ENCODE measurements around the gene FA2H. TPM values are rescaled to one million over a fixed set of nuclear protein-coding genes. Genes with fewer than 3 reads are reported as not detected.

FA2H gene
- polyA plus RNA-seq, 3 donors, result not detected

DNA sequence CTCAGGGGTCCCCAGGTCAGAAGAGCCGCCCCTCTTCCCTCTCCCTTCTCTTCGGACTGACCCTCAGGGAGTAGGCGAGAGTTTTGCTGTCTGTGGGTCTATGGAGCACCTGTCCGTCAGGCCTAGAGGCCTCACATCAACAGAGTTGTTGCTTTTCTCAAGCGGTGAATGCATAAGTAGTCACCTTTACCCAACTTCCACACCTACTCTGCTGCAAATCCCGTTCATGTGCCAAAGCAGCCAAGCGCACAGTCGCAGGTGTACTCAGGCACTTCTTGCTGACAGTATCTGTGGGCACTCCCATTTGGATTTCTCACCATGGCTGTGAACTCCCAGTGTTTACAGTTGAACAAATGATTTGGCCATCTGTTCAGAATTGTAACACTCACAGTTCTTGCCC, 4.0 kb upstream of the FA2H start:
- H3K4me3 Mint-ChIP-seq, result no peak overlapping the region
- H3K9me3 Mint-ChIP-seq, result peaks cover 0 to 12% (median 5%) of the 10 kb centered on the region in 7 donors
- H3K4me1 ChIP-seq (ENCODE audit: control insufficient read depth in 1 of 2, insufficient read depth in 2 of 2, low read length in 2 of 2), result peaks cover 5 to 14% of the 10 kb centered on the region in 2 donors
- peaks cover 23 to 34% (median 27%) of the 10 kb centered on the region in 3 donors for H3K27me3 Mint-ChIP-seq (ENCODE audit: low read depth in 3 of 3)
- intact Hi-C loops (cut with micrococcal nuclease), result no loop called here
- TF ChIP-seq, protein P1, sequence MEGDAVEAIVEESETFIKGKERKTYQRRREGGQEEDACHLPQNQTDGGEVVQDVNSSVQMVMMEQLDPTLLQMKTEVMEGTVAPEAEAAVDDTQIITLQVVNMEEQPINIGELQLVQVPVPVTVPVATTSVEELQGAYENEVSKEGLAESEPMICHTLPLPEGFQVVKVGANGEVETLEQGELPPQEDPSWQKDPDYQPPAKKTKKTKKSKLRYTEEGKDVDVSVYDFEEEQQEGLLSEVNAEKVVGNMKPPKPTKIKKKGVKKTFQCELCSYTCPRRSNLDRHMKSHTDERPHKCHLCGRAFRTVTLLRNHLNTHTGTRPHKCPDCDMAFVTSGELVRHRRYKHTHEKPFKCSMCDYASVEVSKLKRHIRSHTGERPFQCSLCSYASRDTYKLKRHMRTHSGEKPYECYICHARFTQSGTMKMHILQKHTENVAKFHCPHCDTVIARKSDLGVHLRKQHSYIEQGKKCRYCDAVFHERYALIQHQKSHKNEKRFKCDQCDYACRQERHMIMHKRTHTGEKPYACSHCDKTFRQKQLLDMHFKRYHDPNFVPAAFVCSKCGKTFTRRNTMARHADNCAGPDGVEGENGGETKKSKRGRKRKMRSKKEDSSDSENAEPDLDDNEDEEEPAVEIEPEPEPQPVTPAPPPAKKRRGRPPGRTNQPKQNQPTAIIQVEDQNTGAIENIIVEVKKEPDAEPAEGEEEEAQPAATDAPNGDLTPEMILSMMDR (IDR thresholded peaks at IDR 0.05), result no peak
- peaks cover 0 to 4% of the 10 kb centered on the region in 2 donors for H3K36me3 Mint-ChIP-seq
- H3K27me3 ChIP-seq (ENCODE audit: control insufficient read depth in 2 of 2, insufficient read depth in 2 of 2, low read length in 2 of 2), result peaks cover 14 to 23% of the 10 kb centered on the region in 2 donors
- H2AFZ ChIP-seq (ENCODE audit: insufficient read depth, low read depth, low read length, poor library complexity, severe bottlenecking), result no peak overlapping the region
- no peak overlapping the region for H3K4me3 ChIP-seq (replicated peaks in 1 of 3; ENCODE audit: low read depth in 2 of 3, low read length in 3 of 3)
- H3K27ac ChIP-seq (ENCODE audit: low read depth in 1 of 2, low read length in 2 of 2), result no peak overlapping the region
- peaks cover 12% of the 10 kb centered on the region for H3K4me1 Mint-ChIP-seq
- H4K20me1 ChIP-seq (ENCODE audit: insufficient read depth, low read length), result no peaks in the 10 kb centered on the region
- H3K9me3 ChIP-seq (replicated peaks in 1 of 2; ENCODE audit: control insufficient read depth in 1 of 2, insufficient read depth in 1 of 2, low read length in 2 of 2), result peaks cover 0 to 13% of the 10 kb centered on the region in 2 donors
- no peaks in the 10 kb centered on the region for H3K36me3 ChIP-seq (replicated peaks in 1 of 2; ENCODE audit: control insufficient read depth in 1 of 2, insufficient read depth in 2 of 2, low read length in 2 of 2)
- no peak for DNase-seq
- H3K27ac Mint-ChIP-seq, result no peak overlapping the region
- 97% methylated on average over 4 of the region's 8 CpGs for WGBS (ENCODE audit: insufficient coverage)
- no peaks in the 10 kb centered on the region for H3K79me2 ChIP-seq (ENCODE audit: insufficient read depth, low read length)
- H3K4me2 ChIP-seq (replicated peaks; ENCODE audit: extremely low read depth, low read length, poor library complexity, severe bottlenecking), result no peak overlapping the region
- no peak overlapping the region for H3K9ac ChIP-seq (ENCODE audit: insufficient read depth, low read length, poor library complexity, severe bottlenecking)

DNA sequence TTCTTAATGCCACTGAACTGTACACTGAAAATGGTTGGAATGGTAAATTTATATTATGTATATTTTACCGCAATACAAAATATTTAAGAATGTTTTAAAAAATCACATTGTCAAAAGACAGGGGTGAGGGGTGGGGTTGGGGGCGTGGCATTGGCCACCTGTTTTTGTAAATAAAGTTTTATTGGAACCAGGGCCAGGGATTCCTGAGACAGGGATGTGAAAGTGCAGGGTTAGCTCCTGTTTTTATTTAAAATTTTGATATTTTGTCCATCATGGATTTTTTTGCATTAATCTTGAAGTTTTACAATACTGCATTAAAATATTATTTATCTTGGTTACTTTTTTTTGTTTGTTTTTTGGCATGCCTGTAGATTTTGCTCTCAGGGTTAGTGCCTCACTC, 2.3 kb upstream of the FA2H start:
- Histone ChIP-seq H3K27ac (ENCODE audit: low read depth in 1 of 2, low read length in 2 of 2) (no peak overlapping the region), H3K4me2 (replicated peaks; ENCODE audit: extremely low read depth, low read length, poor library complexity, severe bottlenecking) (no peak overlapping the region), H2AFZ (ENCODE audit: insufficient read depth, low read depth, low read length, poor library complexity, severe bottlenecking) (no peak overlapping the region), H3K27me3 (ENCODE audit: control insufficient read depth in 2 of 2, insufficient read depth in 2 of 2, low read length in 2 of 2) (peaks cover 24 to 39% of the 10 kb centered on the region in 2 donors), H3K79me2 (ENCODE audit: insufficient read depth, low read length) (no peaks in the 10 kb centered on the region), H3K36me3 (replicated peaks in 1 of 2; ENCODE audit: control insufficient read depth in 1 of 2, insufficient read depth in 2 of 2, low read length in 2 of 2) (no peaks in the 10 kb centered on the region), H3K4me3 (replicated peaks in 1 of 3; ENCODE audit: low read depth in 2 of 3, low read length in 3 of 3) (no peak overlapping the region), H3K4me1 (ENCODE audit: control insufficient read depth in 1 of 2, insufficient read depth in 2 of 2, low read length in 2 of 2) (peaks cover 5 to 15% of the 10 kb centered on the region in 2 donors), H3K9ac (ENCODE audit: insufficient read depth, low read length, poor library complexity, severe bottlenecking) (no peak overlapping the region), H4K20me1 (ENCODE audit: insufficient read depth, low read length) (no peaks in the 10 kb centered on the region), H3K9me3 (replicated peaks in 1 of 2; ENCODE audit: control insufficient read depth in 1 of 2, insufficient read depth in 1 of 2, low read length in 2 of 2) (peaks cover 0 to 13% of the 10 kb centered on the region in 2 donors)
- DNase-seq, result no peak
- Mint-ChIP-seq H3K9me3 (peaks cover 0 to 19% (median 5%) of the 10 kb centered on the region in 7 donors), H3K36me3 (peaks cover 0 to 4% of the 10 kb centered on the region in 2 donors), H3K27me3 (ENCODE audit: low read depth in 3 of 3) (peaks cover 37 to 48% (median 40%) of the 10 kb centered on the region in 3 donors), H3K27ac (no peak overlapping the region), H3K4me3 (no peak overlapping the region), H3K4me1 (peaks cover 12% of the 10 kb centered on the region)
- intact Hi-C loops (cut with micrococcal nuclease), result no loop called here
- TF ChIP-seq, protein P1 (IDR thresholded peaks at IDR 0.05), result no peak
- 100% methylated on average over 1 of the region's 2 CpGs for WGBS (ENCODE audit: insufficient coverage)
